ENCODE measurements around the gene RBM28. TPM values are rescaled to one million over a fixed set of nuclear protein-coding genes. Genes with fewer than 3 reads are reported as not detected.

RBM28 gene
- polyA plus RNA-seq, 1 donor (not counting 4 experiments of a cell fraction or from before 2014, with no cell fraction given), result 36.4 TPM

DNA sequence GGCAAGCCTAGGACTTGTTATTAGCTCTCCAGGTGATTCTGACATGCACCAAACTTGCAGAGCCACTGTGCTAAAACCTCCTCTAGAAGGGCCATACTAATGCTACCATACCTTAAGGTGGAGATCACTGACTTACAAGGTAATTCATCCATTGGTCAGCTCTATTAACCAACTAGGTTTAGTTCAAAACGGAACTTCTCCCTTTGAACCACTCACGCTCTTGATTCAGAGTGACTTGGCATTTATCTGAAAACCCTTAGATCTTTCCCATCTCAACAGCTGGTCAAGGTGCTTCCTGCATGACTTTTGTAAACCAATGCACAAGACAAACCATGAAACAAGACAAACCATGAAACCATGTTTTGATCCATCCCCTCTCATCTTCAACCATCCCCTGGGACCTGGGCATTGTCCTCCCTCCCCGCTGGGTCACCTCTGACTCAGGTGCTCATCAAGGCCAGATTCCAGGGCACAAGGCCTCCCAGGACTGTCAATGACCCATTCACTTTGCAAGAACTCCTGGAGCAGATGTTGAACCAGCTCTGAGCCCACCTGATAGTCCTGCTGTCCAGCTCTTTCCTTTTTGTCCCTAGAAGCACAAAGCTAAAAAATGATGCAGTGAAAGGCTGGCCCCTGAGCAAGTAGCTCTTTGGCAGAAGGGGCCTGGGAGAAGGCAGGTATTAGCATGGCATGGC is 47.3 kb upstream of the RBM28 start:
- dilution Hi-C loops (cut with MboI; ENCODE audit: extremely low pct_ligation_motif_present, low sequenced_read_pairs), result no loop called here
- no peaks in the 10 kb centered on the region for H4K20me1 ChIP-seq (ENCODE audit: control insufficient read depth, extremely low read depth, insufficient read depth, low read length)
- FAIRE-seq (no peak), DNase-seq (ENCODE audit: low read depth, low spot score) (no peak)
- no peaks in the 10 kb centered on the region for H3K9me3 ChIP-seq (ENCODE audit: control insufficient read depth, low read depth, low read length)
- no peak overlapping the region for H3K27ac ChIP-seq (ENCODE audit: control insufficient read depth, insufficient read depth, low read length)
- TF ChIP-seq, protein P1, sequence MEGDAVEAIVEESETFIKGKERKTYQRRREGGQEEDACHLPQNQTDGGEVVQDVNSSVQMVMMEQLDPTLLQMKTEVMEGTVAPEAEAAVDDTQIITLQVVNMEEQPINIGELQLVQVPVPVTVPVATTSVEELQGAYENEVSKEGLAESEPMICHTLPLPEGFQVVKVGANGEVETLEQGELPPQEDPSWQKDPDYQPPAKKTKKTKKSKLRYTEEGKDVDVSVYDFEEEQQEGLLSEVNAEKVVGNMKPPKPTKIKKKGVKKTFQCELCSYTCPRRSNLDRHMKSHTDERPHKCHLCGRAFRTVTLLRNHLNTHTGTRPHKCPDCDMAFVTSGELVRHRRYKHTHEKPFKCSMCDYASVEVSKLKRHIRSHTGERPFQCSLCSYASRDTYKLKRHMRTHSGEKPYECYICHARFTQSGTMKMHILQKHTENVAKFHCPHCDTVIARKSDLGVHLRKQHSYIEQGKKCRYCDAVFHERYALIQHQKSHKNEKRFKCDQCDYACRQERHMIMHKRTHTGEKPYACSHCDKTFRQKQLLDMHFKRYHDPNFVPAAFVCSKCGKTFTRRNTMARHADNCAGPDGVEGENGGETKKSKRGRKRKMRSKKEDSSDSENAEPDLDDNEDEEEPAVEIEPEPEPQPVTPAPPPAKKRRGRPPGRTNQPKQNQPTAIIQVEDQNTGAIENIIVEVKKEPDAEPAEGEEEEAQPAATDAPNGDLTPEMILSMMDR (optimal IDR thresholded peaks at IDR 0.05 in 1 of 3, IDR thresholded peaks at IDR 0.05 in 1 of 3, conservative IDR thresholded peaks at IDR 0.05 in 1 of 3; ENCODE audit: extremely low read depth in 1 of 3, insufficient read depth in 2 of 3, low read length in 3 of 3), result no peak
- no peak for TF ChIP-seq EZH2 (IDR thresholded peaks at IDR 0.05; ENCODE audit: low read length)
- H3K36me3 ChIP-seq (ENCODE audit: control insufficient read depth in 2 of 2, extremely low read depth in 1 of 2, insufficient read depth in 2 of 2, low read length in 2 of 2), result peaks cover 2 to 15% of the 10 kb centered on the region in 2 experiments
- no peaks in the 10 kb centered on the region for H3K4me1 ChIP-seq (ENCODE audit: control insufficient read depth, extremely low read depth, insufficient read depth, low read length)
- no peaks in the 10 kb centered on the region for H3K79me2 ChIP-seq (ENCODE audit: control insufficient read depth, insufficient read depth, low read length)
- H3K4me3 ChIP-seq (ENCODE audit: control insufficient read depth in 2 of 3, extremely low read depth in 1 of 3, insufficient read depth in 2 of 3, low read depth in 1 of 3, low read length in 3 of 3), result no peak overlapping the region
- no peaks in the 10 kb centered on the region for H3K9me1 ChIP-seq (ENCODE audit: control insufficient read depth, extremely low read depth, insufficient read depth, low read length)
- peaks cover 16% of the 10 kb centered on the region for H3K27me3 ChIP-seq (ENCODE audit: control insufficient read depth, extremely low read depth, insufficient read depth, low read length)
- no peak overlapping the region for H3K9ac ChIP-seq (ENCODE audit: control insufficient read depth, extremely low read depth, insufficient read depth, low read length)
- H2AFZ ChIP-seq (ENCODE audit: control insufficient read depth, low read length), result no peak overlapping the region
- no peak overlapping the region for H3K4me2 ChIP-seq (ENCODE audit: control insufficient read depth, extremely low read depth, insufficient read depth, low read depth, low read length)

DNA sequence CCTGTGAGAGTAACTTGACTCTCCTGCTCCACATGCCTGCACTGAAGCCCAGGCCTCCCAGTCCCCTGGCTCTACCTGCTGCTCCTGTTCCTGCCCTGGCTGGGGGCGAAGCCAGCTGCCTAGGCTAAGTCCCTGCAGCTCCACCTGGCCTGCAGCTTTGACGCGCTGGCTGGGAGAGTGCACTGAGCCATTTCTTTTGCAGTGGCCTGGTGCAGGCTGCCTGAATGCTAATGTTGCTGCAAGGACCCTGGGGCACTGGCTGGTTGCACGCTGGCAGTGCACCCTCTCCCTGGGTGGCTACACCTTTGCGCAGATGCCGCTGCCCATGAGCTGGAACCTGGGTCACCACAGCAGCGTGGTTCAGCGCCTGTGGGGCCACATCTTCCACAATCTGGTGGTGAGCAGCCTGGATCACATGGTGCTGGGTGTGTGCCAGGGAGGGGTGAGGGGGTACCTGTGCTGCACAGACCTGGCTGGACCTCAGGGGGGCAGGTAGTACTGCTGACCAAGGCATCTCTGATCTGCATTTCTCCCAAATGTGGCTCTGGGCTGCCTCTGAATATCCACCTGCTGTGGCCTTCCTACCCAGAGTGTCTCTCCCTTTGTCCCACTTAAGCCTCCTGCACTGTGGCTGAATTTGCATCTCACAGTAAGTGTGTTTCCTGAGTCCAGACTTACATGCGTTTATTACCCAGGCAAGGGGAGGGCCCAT is 46.1 kb upstream of the RBM28 start:
- DNase-seq (ENCODE audit: low read depth, low spot score) (no peak), FAIRE-seq (no peak)
- Histone ChIP-seq H3K4me2 (ENCODE audit: control insufficient read depth, extremely low read depth, insufficient read depth, low read depth, low read length) (no peak overlapping the region), H3K9ac (ENCODE audit: control insufficient read depth, extremely low read depth, insufficient read depth, low read length) (no peak overlapping the region), H3K36me3 (ENCODE audit: control insufficient read depth in 2 of 2, extremely low read depth in 1 of 2, insufficient read depth in 2 of 2, low read length in 2 of 2) (peaks cover 0 to 11% of the 10 kb centered on the region in 2 experiments), H3K4me3 (ENCODE audit: control insufficient read depth in 2 of 3, extremely low read depth in 1 of 3, insufficient read depth in 2 of 3, low read depth in 1 of 3, low read length in 3 of 3) (no peak overlapping the region), H3K27me3 (ENCODE audit: control insufficient read depth, extremely low read depth, insufficient read depth, low read length) (peaks cover 16% of the 10 kb centered on the region), H3K9me3 (ENCODE audit: control insufficient read depth, low read depth, low read length) (no peaks in the 10 kb centered on the region), H4K20me1 (ENCODE audit: control insufficient read depth, extremely low read depth, insufficient read depth, low read length) (no peaks in the 10 kb centered on the region), H3K9me1 (ENCODE audit: control insufficient read depth, extremely low read depth, insufficient read depth, low read length) (no peaks in the 10 kb centered on the region), H3K27ac (ENCODE audit: control insufficient read depth, insufficient read depth, low read length) (no peak overlapping the region), H3K4me1 (ENCODE audit: control insufficient read depth, extremely low read depth, insufficient read depth, low read length) (no peaks in the 10 kb centered on the region), H3K79me2 (ENCODE audit: control insufficient read depth, insufficient read depth, low read length) (no peaks in the 10 kb centered on the region), H2AFZ (ENCODE audit: control insufficient read depth, low read length) (no peak overlapping the region)
- TF ChIP-seq, protein P1 (optimal IDR thresholded peaks at IDR 0.05 in 1 of 3, IDR thresholded peaks at IDR 0.05 in 1 of 3, conservative IDR thresholded peaks at IDR 0.05 in 1 of 3; ENCODE audit: extremely low read depth in 1 of 3, insufficient read depth in 2 of 3, low read length in 3 of 3), result no peak
- TF ChIP-seq EZH2 (IDR thresholded peaks at IDR 0.05; ENCODE audit: low read length), result no peak
- dilution Hi-C loops (cut with MboI; ENCODE audit: extremely low pct_ligation_motif_present, low sequenced_read_pairs), result no loop called here

Data from keratinocyte (primary cell).